ENCODE measurements around the gene THRB.

Gene THRB

DNA sequence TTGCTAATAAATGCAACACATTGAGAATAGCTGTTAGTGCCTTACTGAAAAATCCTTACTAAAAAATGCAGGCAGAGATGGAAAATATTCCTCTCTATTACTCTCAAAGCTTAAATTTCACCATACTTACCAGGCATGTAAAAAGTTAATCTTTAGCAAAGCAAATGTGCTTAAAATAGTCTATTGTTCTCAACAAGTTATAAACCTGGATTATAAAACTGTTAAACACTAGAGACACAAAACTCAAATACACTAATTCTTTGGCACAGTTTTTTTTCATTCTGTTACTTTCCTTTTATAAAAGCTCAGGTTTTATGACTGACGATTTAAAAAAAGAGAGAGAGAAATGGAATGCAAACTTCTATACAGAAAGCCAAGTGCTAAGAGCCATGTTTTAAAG, 119.8 kb downstream of the THRB start:
- Histone ChIP-seq H3K27me3 (ENCODE audit: insufficient read depth, low read length) (no peaks in the 10 kb centered on the region), H3K4me1 (ENCODE audit: insufficient read depth, low read length, severe bottlenecking) (no peaks in the 10 kb centered on the region), H4K20me1 (ENCODE audit: insufficient read depth, low read length) (no peaks in the 10 kb centered on the region), H3K27ac (ENCODE audit: low read depth, low read length, poor library complexity, severe bottlenecking) (no peak overlapping the region), H3K9ac (ENCODE audit: low read length) (no peak overlapping the region), H3K9me2 (ENCODE audit: low read depth, low read length) (no peaks in the 10 kb centered on the region), H3K4me3 (ENCODE audit: low read depth, low read length, poor library complexity, severe bottlenecking) (no peak overlapping the region), H3K4me2 (ENCODE audit: low read length) (no peak overlapping the region), H3K79me2 (ENCODE audit: insufficient read depth, low read length) (no peaks in the 10 kb centered on the region), H3K36me3 (ENCODE audit: insufficient read depth, low read length) (no peaks in the 10 kb centered on the region), H3K9me3 (ENCODE audit: low read length) (no peaks in the 10 kb centered on the region), H3F3A (ENCODE audit: insufficient read depth, low read length) (no peaks in the 10 kb centered on the region), H2AFZ (ENCODE audit: low read length) (no peak overlapping the region)
- TF ChIP-seq EZH2 (IDR thresholded peaks at IDR 0.05; ENCODE audit: borderline replicate concordance, low read length): no peak
- TF ChIP-seq, protein P1, sequence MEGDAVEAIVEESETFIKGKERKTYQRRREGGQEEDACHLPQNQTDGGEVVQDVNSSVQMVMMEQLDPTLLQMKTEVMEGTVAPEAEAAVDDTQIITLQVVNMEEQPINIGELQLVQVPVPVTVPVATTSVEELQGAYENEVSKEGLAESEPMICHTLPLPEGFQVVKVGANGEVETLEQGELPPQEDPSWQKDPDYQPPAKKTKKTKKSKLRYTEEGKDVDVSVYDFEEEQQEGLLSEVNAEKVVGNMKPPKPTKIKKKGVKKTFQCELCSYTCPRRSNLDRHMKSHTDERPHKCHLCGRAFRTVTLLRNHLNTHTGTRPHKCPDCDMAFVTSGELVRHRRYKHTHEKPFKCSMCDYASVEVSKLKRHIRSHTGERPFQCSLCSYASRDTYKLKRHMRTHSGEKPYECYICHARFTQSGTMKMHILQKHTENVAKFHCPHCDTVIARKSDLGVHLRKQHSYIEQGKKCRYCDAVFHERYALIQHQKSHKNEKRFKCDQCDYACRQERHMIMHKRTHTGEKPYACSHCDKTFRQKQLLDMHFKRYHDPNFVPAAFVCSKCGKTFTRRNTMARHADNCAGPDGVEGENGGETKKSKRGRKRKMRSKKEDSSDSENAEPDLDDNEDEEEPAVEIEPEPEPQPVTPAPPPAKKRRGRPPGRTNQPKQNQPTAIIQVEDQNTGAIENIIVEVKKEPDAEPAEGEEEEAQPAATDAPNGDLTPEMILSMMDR (IDR thresholded peaks at IDR 0.05; ENCODE audit: low read length): no peak

DNA sequence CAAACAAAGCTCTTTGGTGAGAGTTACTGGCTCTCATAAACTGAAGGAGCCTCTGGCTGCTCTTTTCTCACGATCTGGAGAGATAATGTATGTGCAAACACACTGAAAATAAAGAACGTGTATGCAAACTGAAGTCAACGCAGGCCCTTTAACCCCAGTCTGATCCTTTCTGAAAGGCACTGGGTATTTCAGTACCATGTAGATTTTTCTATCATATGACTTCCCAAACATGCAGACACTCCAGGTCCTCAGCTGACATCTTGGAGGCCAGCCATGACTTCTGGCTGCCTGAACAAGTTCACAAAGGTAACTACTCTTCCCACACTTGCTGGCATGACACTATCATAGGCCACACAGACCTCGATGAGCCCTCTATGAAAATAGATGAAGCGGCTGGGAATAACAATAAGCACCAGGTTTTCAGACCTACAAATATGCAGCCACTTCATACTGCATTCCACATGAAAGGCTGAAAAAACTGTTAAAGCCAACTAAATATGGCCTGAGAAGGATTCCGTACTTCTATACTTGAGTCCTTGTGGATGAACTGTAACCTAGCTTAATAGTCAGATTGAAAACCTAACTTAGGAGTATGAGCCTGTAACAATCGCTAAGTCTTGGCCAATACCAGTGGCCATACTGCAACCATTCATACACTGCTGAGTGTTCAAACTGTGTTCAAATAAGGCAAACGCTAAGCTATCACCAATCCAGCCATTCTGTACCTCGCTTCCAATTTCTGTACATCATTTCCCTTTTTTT, 121.3 kb downstream of the THRB start:
- no peak overlapping the region for H3K27ac ChIP-seq (ENCODE audit: low read depth, low read length, poor library complexity, severe bottlenecking)
- no peaks in the 10 kb centered on the region for H3K9me3 ChIP-seq (ENCODE audit: low read length)
- H3K4me2 ChIP-seq (ENCODE audit: low read length): no peak overlapping the region
- no peak overlapping the region for H2AFZ ChIP-seq (ENCODE audit: low read length)
- TF ChIP-seq, protein P1 (IDR thresholded peaks at IDR 0.05; ENCODE audit: low read length): no peak
- no peak for TF ChIP-seq EZH2 (IDR thresholded peaks at IDR 0.05; ENCODE audit: borderline replicate concordance, low read length)
- no peak overlapping the region for H3K4me3 ChIP-seq (ENCODE audit: low read depth, low read length, poor library complexity, severe bottlenecking)
- H3K9ac ChIP-seq (ENCODE audit: low read length): no peak overlapping the region
- no peaks in the 10 kb centered on the region for H3F3A ChIP-seq (ENCODE audit: insufficient read depth, low read length)
- H3K79me2 ChIP-seq (ENCODE audit: insufficient read depth, low read length): no peaks in the 10 kb centered on the region
- H4K20me1 ChIP-seq (ENCODE audit: insufficient read depth, low read length): no peaks in the 10 kb centered on the region
- H3K4me1 ChIP-seq (ENCODE audit: insufficient read depth, low read length, severe bottlenecking): no peaks in the 10 kb centered on the region
- H3K9me2 ChIP-seq (ENCODE audit: low read depth, low read length): no peaks in the 10 kb centered on the region
- H3K27me3 ChIP-seq (ENCODE audit: insufficient read depth, low read length): no peaks in the 10 kb centered on the region
- H3K36me3 ChIP-seq (ENCODE audit: insufficient read depth, low read length): no peaks in the 10 kb centered on the region

DNA sequence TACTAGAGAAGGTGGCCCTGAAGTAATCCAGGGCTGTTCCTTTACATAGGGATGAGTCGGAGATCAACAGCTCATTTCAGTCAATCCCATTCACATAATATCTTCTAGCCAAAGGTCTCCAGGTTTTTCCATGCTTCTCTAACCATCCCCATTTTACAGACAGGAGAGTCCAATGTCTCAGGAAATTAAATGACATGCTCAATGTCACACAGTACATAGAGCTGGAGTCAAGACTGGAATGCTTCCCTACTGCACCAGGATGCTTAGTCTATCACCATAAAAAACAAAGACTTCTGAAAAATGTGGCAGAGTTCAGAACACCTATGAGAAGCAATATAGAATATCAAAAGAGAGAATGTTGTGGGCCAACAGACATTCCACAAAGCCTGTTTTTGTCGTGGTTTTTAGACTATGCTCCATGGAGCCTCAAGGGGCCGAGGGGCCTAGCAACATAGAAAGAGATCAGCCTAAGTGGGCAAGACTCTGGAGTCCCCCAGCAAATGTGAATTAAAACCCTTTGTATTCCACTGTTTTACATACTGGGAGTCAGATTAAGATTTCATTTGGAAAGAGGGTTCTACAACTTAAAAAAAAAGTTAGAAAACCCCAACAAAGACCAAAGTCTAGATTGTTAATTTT, 122.0 kb downstream of the THRB start:
- H3K4me1 ChIP-seq (ENCODE audit: insufficient read depth, low read length, severe bottlenecking): no peaks in the 10 kb centered on the region
- H3K27me3 ChIP-seq (ENCODE audit: insufficient read depth, low read length): no peaks in the 10 kb centered on the region
- H3K4me3 ChIP-seq (ENCODE audit: low read depth, low read length, poor library complexity, severe bottlenecking): no peak overlapping the region
- no peaks in the 10 kb centered on the region for H3K79me2 ChIP-seq (ENCODE audit: insufficient read depth, low read length)
- no peak overlapping the region for H3K27ac ChIP-seq (ENCODE audit: low read depth, low read length, poor library complexity, severe bottlenecking)
- H3K9me2 ChIP-seq (ENCODE audit: low read depth, low read length): no peaks in the 10 kb centered on the region
- TF ChIP-seq EZH2 (IDR thresholded peaks at IDR 0.05; ENCODE audit: borderline replicate concordance, low read length): no peak
- TF ChIP-seq, protein P1 (IDR thresholded peaks at IDR 0.05; ENCODE audit: low read length): no peak
- no peak overlapping the region for H3K9ac ChIP-seq (ENCODE audit: low read length)
- no peaks in the 10 kb centered on the region for H3K9me3 ChIP-seq (ENCODE audit: low read length)
- no peak overlapping the region for H2AFZ ChIP-seq (ENCODE audit: low read length)
- no peaks in the 10 kb centered on the region for H4K20me1 ChIP-seq (ENCODE audit: insufficient read depth, low read length)
- no peak overlapping the region for H3K4me2 ChIP-seq (ENCODE audit: low read length)
- H3K36me3 ChIP-seq (ENCODE audit: insufficient read depth, low read length): no peaks in the 10 kb centered on the region
- H3F3A ChIP-seq (ENCODE audit: insufficient read depth, low read length): no peaks in the 10 kb centered on the region
